HCT116 (cell line): Measurements from ENCODE around the gene ACSBG1.

Experiments used
- EZH2 ChIP-seq: fragments of 200-600 bp; sonication (generic); IDR thresholded peaks from 2 replicates; pipeline ENCODE4 v1.6.1; 2017; ENCODE audit warnings: antibody characterized with exemption, mixed run types
- POLR2A ChIP-seq: IDR thresholded peaks from 2 replicates; pipeline ENCODE4 v1.7.0; 2011; ENCODE audit warnings: borderline replicate concordance; ENCODE audit not compliant: insufficient read depth, insufficient read length; ENCODE audit errors: extremely low read depth
- TF ChIP-seq, protein P1 (sequence below), 3 experiments: fragments of 200-600 bp in 1 of 3; sonication (generic) in 1 of 3; IDR thresholded peaks in 2 of 3; conservative IDR thresholded peaks in 1 of 3; 2 replicates each; pipeline ENCODE4 v1.5.1; 2012 to 2017; ENCODE audit warnings: low read depth in 2 of 3, low read length in 2 of 3, antibody characterized with exemption in 1 of 3, borderline replicate concordance in 1 of 3, control low read depth in 1 of 3, mild to moderate bottlenecking in 1 of 3, mixed read lengths in 1 of 3, mixed run types in 1 of 3, moderate library complexity in 1 of 3; ENCODE audit not compliant: insufficient read depth in 1 of 3

DNA sequence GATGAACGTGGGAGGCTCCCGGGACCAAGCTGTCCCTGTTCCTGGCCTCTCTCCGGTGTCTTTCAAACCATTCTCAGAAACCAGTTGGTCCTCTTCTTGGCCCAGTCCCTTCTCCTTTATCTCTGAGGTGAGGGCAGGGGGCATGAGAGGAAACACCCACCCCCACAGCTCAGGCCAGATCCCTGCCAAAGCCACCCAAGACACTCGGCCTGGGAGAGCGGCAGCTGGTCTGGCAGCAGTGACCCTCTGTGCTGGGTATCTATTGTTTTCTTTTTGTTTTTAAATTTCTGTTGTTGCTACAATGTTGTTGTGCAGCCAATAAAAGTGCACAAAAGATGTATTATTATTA, 27.3 kb downstream of the ACSBG1 start:
- TF ChIP-seq, protein P1, sequence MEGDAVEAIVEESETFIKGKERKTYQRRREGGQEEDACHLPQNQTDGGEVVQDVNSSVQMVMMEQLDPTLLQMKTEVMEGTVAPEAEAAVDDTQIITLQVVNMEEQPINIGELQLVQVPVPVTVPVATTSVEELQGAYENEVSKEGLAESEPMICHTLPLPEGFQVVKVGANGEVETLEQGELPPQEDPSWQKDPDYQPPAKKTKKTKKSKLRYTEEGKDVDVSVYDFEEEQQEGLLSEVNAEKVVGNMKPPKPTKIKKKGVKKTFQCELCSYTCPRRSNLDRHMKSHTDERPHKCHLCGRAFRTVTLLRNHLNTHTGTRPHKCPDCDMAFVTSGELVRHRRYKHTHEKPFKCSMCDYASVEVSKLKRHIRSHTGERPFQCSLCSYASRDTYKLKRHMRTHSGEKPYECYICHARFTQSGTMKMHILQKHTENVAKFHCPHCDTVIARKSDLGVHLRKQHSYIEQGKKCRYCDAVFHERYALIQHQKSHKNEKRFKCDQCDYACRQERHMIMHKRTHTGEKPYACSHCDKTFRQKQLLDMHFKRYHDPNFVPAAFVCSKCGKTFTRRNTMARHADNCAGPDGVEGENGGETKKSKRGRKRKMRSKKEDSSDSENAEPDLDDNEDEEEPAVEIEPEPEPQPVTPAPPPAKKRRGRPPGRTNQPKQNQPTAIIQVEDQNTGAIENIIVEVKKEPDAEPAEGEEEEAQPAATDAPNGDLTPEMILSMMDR (IDR thresholded peaks at IDR 0.05 in 2 of 3, conservative IDR thresholded peaks at IDR 0.05 in 1 of 3; ENCODE audit: borderline replicate concordance in 1 of 3, insufficient read depth in 1 of 3, low read depth in 2 of 3, low read length in 2 of 3), result no peak
- TF ChIP-seq POLR2A, result no peak
- TF ChIP-seq EZH2, result no peak
